Sciatic nerve (tissue), 2 donors: ENCODE measurements around the gene DNASE1L1. TPM values are rescaled to one million over a fixed set of nuclear protein-coding genes. Genes with fewer than 3 reads are reported as not detected.
A peak's percentile ranks its signal among the peaks of the same experiment; 100 is the strongest.
"Not testable (repeated sequence)": the region's sequence is repeated elsewhere in the genome, so short reads cannot be mapped to it uniquely, and the experiment has no call there.

Experiments used
- ATAC-seq: fragments of 200-7000 bp; cut with Tn5 transposase; one replicate; pipeline ENCODE4 v1.9.1; 2020; ENCODE audit warnings: mild to moderate bottlenecking, moderate library complexity
- DNase-seq: peaks from one replicate; pipeline ENCODE4 v3.0.0-alpha.2; 2020; ENCODE audit warnings: low spot score
- intact Hi-C: fragments of 100-400 bp; cut with DNase I; formaldehyde crosslinking; loops from one replicate; pipeline ENCODE4 v1.14.2; 2022
- total RNA-seq: library from RNA; stranded (reverse); fragmentation: NEBNext Ultra II Directional; extraction: Animal tissue kit (Norgen Biotek cat#: 25700); gene quantifications from one replicate; pipeline ENCODE4 v1.2.1, GENCODE V29; 2021
- donor health status: DM: no; HTN: no; CAD: no.
- donor health status: DM: no; HTN: no; CAD: no.

DNASE1L1 gene
- total RNA-seq, 1 donor from 2014 or later, result 18.4 TPM

DNA sequence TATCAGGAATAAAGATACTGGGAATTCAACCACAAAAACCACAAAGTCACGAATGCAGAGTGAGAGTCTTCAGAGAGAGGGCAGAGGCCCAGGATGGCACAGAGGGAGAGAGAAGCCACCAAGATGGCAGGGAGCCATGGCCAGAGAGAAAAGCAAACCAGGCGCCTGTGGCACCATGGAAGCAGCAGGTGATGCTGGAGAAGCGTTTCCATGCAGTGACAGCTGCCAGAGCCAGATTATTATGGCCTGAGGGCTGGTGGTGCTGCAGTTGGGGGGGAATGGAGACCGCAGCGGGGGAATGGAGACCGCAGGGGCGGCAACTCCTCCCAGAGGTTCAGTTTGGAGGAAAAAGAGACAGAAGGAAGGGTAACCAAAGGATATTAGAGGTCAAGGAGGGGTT, 8.1 kb upstream of the DNASE1L1 start:
- no peak for DNase-seq
- intact Hi-C loops, result no loop called here
- no peak for ATAC-seq

DNA sequence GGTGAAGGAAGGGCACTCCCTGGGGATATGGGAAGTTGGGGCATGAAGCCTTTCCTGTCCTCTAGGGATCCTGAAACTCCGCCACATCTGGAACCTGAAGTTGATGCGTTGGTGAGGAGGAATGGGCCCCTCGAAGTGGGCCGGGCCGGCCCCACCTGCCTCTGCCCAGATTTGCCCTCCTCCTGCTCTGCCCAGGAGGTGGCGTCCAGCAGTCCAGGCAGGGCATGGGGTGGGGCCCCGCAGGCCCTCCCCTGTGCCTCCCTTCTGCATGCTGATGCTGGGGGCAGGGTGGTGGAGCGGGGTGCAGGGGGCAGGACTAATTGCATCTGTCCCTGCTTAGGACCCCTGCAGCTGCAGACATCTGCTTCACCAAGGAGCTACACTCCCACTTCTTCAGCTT, 4.1 kb upstream of the DNASE1L1 start:
- intact Hi-C loops, result no loop called here
- DNase-seq (no peak), ATAC-seq (no peak)

DNA sequence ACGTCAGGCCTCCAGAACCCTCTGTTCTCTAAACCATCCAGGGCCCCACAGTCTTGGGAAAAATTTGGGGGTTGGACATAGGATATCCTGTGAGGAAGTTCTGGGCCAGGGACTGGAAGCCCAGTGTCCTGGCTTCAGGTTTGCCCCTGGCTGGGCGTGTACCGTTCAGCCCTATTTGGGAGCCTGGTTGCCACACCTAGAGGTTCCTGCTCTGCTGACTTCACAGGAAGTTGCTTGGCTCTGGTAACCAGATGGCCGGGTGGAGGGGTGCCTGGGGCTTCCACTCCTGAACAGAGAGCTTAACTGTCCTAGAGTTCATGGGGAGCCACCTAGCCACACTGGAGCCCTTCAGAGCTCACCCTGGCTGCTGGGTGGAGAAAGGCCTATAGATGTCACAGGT, 3.4 kb upstream of the DNASE1L1 start:
- ATAC-seq, result peak; percentile 27
- no peak for DNase-seq

DNA sequence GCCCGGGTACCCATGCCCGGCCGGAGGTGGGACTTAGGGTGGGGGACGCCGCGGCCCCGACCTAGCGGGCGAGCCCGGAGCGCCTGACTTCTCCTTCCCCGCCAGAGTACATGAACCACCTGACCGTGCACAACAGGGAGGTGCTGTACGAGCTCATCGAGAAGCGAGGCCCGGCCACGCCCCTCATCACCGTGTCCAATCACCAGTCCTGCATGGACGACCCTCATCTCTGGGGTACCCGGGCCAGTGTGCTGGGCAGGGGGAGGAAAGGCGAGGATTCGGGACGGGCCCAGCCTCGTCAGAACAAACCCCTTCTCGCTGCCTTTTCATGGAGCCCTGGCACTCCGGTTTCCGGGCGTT, 2.9 kb upstream of the DNASE1L1 start:
- DNase-seq (peak; percentile 79), ATAC-seq (peak; percentile 80)

More for the DNA sequence above, 3.4 kb upstream of the DNASE1L1 start:
- intact Hi-C loops, result no loop called here

DNA sequence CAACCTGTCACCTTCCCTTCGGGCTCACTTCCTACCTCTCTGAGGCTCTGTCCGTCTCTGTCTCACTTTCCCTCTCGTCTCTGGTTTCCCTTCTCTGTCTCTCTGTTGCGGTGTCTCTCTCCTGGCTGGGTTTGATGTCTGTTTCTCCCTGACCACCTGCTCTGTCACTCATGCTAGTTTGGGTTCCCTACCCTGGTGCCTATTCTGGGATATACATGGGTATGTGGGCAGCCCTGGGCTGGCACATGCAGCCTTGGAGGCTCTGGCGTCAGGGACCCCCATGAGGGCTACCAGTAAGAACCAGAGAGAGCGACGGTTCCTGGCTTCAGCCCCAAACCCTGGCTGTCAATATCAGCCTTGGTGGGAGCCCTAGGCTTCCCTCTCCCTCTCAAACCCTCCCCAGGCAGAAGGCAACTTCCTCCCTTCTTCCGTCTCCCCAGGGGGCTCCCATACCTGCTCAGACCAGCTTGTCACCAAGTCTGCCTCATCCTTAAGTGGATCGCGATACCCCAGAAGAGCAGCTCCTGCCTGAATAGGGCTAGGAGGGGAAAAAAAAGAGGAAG, 314 bp downstream of the DNASE1L1 start:
- intact Hi-C loops, result no loop called here
- ATAC-seq, result no peak
- no peak for DNase-seq

More for the DNA sequence above, 2.9 kb upstream of the DNASE1L1 start:
- intact Hi-C loops, result no loop called here

DNA sequence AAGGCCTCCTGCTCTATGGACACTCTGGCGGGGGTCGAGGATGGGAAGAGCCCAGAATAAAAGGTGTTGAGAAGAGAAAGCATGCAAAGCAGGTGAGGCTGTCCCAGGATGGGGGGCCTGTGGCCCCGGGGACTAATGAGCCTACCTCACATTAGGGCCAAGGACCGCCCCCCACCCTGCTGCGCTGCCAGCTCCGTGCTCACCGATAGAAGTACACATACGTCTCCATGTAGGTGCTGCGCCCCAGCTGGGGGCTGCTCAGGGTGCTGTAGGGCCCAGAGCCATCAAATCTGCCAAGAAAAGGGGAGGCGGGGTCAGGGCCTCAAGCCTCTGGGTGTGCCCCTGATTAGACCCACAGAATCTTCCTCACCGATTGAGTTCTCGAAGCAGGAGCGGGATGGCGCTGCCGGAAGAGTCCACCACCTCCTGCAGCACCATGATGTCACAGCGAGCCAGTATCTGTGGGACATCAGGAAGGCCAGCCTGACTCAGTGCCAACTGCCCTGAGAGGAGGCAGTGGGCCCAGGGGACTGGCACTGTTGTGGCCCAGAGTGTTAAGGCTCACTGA, 4.3 kb downstream of the DNASE1L1 start:
- no peak for ATAC-seq
- intact Hi-C loops, result no loop called here
- DNase-seq, result no peak

DNA sequence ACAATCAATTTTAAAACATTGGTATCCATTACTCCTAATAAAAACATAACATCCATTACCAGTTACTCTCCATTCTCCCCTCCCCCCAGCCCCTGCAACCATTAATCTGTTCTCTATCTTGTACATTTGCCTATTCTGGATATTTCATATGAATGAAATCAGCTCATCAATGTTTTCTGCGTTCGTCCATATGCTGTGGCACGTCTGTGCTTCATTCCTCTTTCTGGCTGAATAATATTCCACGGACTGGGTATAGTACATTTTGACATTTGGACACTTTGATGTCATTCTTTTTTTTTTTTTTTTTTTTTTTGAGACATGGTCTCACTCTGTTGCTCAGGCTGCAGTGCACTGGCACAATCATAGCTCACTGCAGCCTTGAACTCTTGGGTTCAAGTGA, 5.2 kb downstream of the DNASE1L1 start:
- ATAC-seq (no peak), DNase-seq (no peak)
- intact Hi-C loops, result no loop called here

DNA sequence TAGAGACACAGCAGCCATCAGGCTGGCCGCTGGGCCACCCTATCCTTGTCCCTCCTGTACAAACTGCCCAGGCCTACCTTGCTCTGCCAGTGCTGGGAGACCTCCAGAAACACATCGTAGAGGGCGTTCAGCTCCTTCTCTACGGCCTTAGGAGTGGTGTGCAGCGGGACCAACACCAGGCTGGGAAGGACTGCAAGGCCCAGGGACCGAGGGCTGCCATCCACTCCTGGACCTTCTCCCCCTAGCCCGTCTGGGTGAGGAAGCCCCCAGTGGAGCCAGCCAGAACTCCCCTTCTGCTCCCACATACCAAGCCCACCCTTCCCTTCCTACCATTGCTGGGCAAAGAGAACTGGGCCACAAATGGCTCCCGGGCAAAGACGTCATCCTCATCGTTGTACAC, 5.9 kb downstream of the DNASE1L1 start:
- ATAC-seq (no peak), DNase-seq (no peak)
- intact Hi-C loops, result no loop called here

DNA sequence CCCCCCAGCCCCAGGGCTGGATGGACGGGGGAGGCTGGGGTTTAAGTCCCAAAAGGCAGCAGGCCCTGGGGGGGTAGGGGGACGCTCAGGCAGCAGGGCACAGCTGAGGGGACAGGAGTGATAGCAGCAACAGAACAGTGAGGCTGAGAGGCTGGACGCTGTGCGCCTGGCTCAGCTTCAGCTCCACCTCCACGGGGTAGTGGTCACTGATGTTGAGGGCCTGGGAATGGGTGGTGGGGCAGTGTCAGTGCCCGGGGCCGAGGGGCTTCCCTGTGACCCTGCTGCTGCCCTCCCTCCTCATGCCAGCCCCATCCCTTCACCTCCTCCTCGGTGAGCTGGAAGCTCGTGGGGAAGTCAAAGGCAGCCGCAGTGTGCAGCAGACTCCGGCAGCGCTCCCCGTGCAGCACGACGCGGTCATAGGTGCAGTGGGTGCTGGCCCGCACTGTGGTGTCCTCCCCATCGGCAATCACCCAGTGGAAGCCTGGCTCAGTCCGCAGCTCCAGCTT, 6.4 kb downstream of the DNASE1L1 start:
- DNase-seq (no peak), ATAC-seq (no peak)
- intact Hi-C loops, result no loop called here

DNA sequence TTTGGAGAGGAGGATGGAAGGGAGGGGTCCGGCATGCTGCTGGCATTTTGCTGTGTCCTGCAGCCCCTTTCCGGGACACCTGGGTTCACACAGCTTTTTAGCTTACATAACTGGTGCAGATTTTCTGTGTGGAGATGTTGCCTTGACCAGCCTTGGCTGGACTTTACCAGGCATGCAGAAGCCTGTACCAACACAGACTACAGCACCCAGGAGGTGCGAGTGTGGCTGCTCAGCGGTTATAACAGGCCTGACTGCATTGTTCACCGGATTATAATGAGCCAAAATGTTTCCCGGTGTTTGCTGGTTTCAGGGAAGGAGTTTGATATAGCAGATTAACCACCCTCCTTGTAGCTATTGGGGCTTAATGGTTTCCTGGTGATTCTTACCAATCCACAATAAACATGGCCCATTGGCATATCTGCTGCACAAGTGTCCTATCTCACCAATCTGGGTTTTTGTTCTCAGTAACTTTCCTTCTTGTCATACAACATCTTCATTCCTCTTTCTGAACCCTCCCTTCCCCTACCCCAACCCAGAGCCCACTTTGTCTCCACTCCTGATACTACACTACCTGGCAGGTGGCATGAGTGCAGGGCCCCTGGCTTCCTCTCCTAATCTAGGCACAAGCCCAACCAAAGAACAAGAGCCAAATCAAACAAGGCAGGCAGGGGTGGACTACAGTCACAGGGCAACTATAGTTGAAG, 7.0 kb downstream of the DNASE1L1 start:
- no peak for DNase-seq
- ATAC-seq, result no peak
- intact Hi-C loops, result no loop called here

DNA sequence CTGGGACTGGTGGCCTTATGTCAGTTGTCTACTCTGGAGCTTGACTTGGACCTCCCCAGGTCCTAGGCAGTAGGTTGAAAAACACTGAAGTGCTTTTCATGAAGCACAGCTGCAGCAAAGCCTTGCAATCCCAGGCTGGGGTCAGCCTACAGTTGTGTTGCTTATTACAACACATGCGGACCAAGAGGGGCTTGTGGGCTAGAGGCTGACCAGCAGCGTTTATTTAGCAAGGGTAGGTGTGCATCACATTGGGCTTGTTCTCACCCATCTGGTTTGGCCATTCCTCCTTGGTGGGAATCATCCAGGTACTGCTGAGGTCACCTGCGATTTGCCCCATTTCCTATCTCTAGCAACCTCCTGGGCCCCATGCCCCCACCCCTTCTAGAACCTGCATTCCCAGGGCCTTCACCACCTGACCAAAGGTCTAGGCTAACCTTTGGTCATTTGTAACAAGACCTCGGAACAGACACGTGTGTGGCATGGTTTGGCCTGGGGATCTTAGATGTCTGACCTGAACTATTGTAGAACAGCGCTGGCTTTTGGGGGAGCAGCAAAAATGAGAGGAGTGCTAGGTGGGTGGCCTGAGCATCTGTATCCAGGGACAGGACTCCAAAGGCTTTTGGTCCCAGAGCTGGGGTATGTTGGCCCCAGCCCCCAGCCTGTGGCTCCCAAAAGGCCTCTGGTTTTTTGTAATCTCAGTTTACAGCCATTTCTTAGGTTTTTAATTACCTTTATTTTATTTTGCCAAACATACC, 7.8 kb downstream of the DNASE1L1 start:
- DNase-seq (no peak), ATAC-seq (no peak)
- intact Hi-C loops, result no loop called here

DNA sequence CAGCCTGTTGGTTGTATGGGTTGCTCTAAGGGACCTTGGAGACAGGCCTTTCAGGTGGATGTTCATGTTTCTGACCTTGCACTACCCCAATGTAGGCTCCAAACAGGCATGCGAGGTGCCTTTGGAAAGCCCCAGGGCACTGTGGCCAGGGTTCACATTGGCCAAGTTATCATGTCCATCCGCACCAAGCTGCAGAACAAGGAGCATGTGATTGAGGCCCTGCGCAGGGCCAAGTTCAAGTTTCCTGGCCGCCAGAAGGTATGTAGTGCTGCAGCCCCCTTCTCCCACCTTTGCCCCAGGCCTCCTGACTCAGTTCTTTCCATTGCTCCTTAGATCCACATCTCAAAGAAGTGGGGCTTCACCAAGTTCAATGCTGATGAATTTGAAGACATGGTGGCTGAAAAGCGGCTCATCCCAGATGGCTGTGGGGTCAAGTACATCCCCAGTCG, 8.7 kb downstream of the DNASE1L1 start:
- intact Hi-C loops, DNase-seq, ATAC-seq: not testable (repeated sequence)

DNA sequence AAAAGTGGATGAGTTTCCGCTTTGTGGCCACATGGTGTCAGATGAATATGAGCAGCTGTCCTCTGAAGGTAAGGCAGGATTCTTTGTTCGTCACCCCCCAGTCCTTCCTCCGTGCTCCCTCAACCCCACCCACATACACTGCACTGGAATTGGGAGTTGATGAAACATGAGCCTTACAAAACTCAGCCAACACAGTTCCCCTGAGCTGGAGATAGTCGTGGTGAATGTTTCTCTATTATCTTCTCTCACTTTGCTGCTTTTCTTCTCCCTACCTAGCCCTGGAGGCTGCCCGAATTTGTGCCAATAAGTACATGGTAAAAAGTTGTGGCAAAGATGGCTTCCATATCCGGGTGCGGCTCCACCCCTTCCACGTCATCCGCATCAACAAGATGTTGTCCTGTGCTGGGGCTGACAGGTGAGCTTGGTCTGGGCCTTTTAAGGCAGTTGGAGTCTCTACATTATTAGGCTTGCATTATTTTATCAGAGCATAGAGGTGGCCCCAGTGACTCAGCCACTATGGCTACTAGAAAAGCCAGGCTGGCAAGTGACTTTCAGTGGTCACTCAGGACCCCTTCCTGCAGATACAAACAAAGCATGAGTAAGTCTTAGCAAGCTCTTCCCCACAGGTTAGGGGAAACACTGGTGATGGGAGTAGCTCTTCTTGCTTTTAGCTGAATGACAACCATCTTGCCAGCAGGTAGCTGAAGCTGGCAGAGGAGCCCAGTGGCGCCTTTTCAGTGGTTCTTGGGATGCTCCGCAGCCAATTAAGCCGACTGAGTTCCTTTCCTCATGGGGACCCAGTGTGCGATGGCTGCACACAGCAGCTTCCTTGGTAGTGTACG, 9.3 kb downstream of the DNASE1L1 start:
- DNase-seq, result no peak
- no peak for ATAC-seq
- intact Hi-C loops, result no loop called here

DNA sequence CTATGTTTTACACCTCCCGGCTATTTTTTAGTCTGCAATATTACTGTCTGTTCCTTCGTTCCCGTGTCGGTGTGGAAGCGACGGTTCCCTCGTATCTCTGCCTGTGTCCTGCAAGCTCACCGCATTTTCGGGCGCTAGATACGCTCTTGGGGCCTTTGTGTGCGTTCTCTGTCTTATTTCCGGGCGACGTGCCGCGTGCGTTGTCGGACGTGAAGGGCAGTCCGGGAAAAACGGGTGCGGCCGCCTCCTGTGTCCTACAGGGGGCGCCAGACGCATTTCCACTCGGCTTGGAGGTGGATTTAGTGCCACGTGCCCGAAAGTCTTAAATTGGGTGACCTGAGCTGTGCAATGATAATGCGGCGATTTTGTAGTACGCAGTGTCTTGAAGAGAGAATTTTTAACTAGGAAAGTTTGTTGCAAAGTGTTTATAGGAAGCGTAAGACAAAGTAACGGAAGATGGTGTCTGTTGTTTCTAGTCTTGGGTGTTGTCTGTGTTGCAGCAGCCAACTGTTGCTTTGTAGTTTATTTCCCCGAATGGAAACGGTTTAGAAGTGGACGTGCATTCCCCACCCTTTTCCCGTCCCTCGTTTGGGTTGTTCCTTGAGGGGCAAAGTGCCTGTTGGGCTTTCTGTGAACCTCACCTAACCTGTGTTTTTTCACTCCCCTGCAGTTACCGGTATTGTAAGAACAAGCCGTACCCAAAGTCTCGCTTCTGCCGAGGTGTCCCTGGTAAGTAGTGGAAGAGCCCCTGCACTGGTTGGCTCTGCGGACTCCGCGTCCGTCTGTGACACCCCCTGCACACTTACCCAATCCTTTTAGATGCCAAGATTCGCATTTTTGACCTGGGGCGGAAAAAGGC, 10.2 kb downstream of the DNASE1L1 start:
- intact Hi-C loops, result no loop called here
- ATAC-seq (peak; percentile 72), DNase-seq (peak; percentile 87)

DNA sequence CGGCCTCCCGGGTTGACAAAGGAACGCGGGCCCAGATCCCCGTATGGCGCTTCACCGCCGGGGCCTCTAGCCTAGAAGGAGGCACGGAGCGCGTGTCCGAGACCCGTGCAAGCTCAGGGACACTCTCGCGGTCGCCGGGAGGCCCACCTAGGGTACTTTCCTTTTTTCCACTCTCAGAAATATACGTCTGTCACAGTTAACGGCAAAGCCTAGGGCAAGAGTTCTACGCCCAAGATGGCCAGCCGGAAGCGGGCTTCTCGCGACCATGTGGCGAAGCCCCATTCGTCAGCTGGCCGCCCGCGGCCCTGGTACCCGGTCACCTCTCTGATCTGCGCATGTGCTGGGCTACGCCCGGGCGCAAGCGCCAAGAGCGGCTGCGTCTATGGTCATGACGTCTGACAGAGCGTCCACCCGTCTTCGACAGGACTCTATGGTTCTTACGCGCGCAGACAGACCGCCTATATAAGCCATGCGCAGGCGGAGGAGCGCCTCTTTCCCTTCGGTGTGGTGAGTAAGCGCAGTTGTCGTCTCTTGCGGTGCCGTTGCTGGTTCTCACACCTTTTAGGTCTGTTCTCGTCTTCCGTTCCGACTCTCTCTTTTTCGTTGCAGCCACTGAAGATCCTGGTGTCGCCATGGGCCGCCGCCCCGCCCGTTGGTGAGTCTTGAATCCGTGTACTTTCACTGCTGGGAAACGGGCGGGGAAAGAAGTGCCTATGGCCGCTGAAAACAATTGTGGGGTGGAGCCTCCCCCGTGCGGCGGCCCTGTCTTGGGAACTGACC, 11.0 kb downstream of the DNASE1L1 start, which contains the start of gene RPL10:
TSS of gene RPL10 (plus strand) at position 490 of the 780 bp plus-strand sequence. CDS start at position 633, 143 bp downstream.
- DNase-seq (peak; percentile 95), ATAC-seq (peak; percentile 96)
- intact Hi-C loops, result no loop called here

DNA sequence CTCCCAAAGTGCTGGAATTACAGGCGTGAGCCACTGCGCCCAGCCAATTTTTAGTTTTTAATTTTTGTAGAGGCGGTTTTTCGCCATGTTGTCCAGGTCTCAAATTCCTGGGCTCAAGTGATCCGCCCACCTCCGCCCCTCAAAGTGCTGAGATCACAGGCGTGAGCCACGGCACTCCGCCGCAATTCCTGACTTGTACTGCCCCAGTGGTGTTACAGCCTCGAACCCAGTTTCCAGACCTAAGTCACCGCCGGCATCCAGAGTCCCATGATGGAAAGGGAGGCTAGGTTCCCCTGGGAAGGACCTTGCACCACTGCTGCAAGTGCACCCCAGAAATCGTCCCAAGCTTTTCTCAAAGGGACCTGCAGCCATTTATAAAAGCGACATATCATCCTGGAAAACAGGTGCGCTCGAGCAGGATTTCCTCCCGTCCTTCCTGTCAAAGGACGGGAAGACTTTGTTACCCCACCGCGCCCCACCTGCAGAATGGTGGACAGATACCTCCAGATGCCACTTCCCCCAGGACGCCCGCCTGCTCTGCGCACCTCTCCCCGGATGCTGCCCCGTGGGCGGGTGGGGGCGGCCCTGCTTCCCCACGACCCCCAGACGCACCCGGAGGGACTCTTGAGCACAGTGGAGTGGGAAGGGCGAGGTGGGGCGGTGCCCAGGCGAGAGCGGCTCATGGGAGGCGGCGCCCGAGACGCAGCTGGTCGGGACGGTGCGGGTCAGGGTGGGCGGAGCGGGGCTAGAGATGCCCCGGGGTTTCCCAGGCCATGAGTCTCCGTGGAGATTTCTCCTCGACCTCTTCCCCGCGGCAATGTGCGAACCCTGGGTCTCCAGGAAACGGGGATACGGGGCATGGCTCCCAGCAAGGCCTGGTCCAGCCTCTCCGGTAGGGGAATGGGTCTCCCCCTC, 11.8 kb downstream of the DNASE1L1 start:
- peak; percentile 85 for DNase-seq
- intact Hi-C loops, result no loop called here
- ATAC-seq, result peak; percentile 89
